Measurements from ENCODE around the gene CYP4A22. TPM values are rescaled to one million over a fixed set of nuclear protein-coding genes. Genes with fewer than 3 reads are reported as not detected.
A peak's percentile ranks its signal among the peaks of the same experiment; 100 is the strongest.
"Not testable (repeated sequence)": the region's sequence is repeated elsewhere in the genome, so short reads cannot be mapped to it uniquely, and the experiment has no call there.

The CYP4A22 gene
- polyA plus RNA-seq, 1 experiment, result not detected

- DNase-seq (ENCODE audit: low read depth, low spot score), result peak; percentile 32
- POLR2A ChIA-PET, result no interaction called here
- CTCF ChIA-PET, result interaction anchor here (0.5 to 6.1 kb wide), 46 partner anchors 9 to 684 kb away, joined by 3 to 127 read pairs (median 4); partner anchors contain the start of genes CMPK1, FOXD2 and STIL
- Histone ChIP-seq H3K4me3 (ENCODE audit: low read depth, low read length) (no peak overlapping the region), H3K27me3 (ENCODE audit: control insufficient read depth, insufficient read depth, low read length) (peaks cover 7% of the 10 kb centered on the region), H3K27ac (ENCODE audit: low read depth, low read length) (no peak overlapping the region), H3K9me3 (ENCODE audit: control insufficient read depth, insufficient read depth, low read length) (no peaks in the 10 kb centered on the region)
- peak; percentile 96 for TF ChIP-seq CTCF (IDR thresholded peaks at IDR 0.05; ENCODE audit: low read depth, low read length)
Observed at GRCh38 chr1:47192458-47193384, 55.5 kb downstream of the CYP4A22 start.

- H3K27ac ChIP-seq (ENCODE audit: low read depth, low read length); H3K9me3 ChIP-seq (ENCODE audit: control insufficient read depth, insufficient read depth, low read length); POLR2A ChIA-PET; H3K4me3 ChIP-seq (ENCODE audit: low read depth, low read length); DNase-seq (ENCODE audit: low read depth, low spot score): not testable (repeated sequence)
- H3K27me3 ChIP-seq (ENCODE audit: control insufficient read depth, insufficient read depth, low read length), result peaks cover 11% of the 10 kb centered on the region
- CTCF ChIA-PET, result interaction anchor here (0.6 to 6.1 kb wide), 39 partner anchors 9 to 533 kb away, joined by 3 to 127 read pairs (median 5); partner anchors contain the start of genes CMPK1 and FOXD2
Observed at GRCh38 chr1:47193496-47193895, 56.3 kb downstream of the CYP4A22 start.

DNA sequence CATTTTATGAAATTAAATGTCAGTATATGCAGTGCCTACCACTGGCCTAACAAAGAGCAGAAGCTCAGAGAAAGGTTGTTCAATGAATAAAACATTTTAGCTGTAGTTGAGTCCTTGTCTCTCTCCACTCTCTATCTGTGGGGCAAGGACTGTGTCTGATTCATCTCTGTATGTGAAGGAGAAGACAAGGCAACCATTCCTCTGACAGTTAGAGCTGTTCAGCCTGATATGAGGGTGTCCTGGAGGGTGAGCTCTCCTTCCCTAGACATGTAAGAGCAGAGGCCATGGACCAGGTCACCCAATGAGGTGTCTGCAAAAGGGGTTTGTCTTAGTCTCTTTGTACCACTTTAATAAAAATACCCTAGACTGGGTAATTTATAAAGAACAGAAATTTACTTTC is 57.1 kb downstream of the CYP4A22 start:
- POLR2A ChIA-PET, result no interaction called here
- Histone ChIP-seq H3K9me3 (ENCODE audit: control insufficient read depth, insufficient read depth, low read length) (no peaks in the 10 kb centered on the region), H3K4me3 (ENCODE audit: low read depth, low read length) (no peak overlapping the region), H3K27ac (ENCODE audit: low read depth, low read length) (no peak overlapping the region), H3K27me3 (ENCODE audit: control insufficient read depth, insufficient read depth, low read length) (peaks cover 17% of the 10 kb centered on the region)
- TF ChIP-seq CTCF (IDR thresholded peaks at IDR 0.05; ENCODE audit: low read depth, low read length), result no peak
- CTCF ChIA-PET, result interaction anchor here (0.7 to 6.1 kb wide), 11 partner anchors 9 to 532 kb away, joined by 3 to 127 read pairs (median 7); partner anchors contain the start of gene FOXD2
- no peak for DNase-seq (ENCODE audit: low read depth, low spot score)

GRCh38 chr1:47195981-47196380 is 58.7 kb downstream of the CYP4A22 start:
- H3K4me3 ChIP-seq (ENCODE audit: low read depth, low read length); H3K9me3 ChIP-seq (ENCODE audit: control insufficient read depth, insufficient read depth, low read length); H3K27ac ChIP-seq (ENCODE audit: low read depth, low read length); DNase-seq (ENCODE audit: low read depth, low spot score); POLR2A ChIA-PET: not testable (repeated sequence)
- H3K27me3 ChIP-seq (ENCODE audit: control insufficient read depth, insufficient read depth, low read length), result peaks cover 20% of the 10 kb centered on the region
- CTCF ChIA-PET, result interaction anchor here (1.4 to 6.1 kb wide), 2 partner anchors 19 to 1302 kb away, joined by 3 to 127 read pairs; no protein-coding TSS in a partner anchor

DNA sequence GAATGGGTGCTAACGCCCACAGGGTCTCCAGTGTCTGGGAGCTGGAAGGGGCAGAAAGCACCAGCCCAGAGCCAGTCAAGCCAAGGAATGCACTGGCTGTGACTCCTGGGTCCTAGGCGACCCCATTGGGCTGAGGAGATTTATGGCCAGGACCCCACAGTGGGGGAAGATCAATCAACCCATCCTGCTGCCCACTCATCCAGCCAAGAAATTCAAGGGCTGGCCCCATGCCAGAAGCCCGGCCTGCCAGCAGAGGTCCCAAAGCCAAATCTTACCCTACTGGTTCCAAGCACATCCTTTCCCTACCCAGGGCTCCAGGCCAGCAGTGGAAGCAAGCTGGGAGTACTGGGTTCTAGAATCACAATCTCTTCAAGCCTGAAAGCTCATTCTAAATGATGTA is 59.4 kb downstream of the CYP4A22 start:
- no peak for DNase-seq (ENCODE audit: low read depth, low spot score)
- POLR2A ChIA-PET, result no interaction called here
- no peak for TF ChIP-seq CTCF (IDR thresholded peaks at IDR 0.05; ENCODE audit: low read depth, low read length)
- H3K27ac ChIP-seq (ENCODE audit: low read depth, low read length), result no peak overlapping the region
- CTCF ChIA-PET, result interaction anchor here (1.4 to 6.1 kb wide), 2 partner anchors 19 to 1301 kb away, joined by 3 to 127 read pairs; no protein-coding TSS in a partner anchor
- no peak overlapping the region for H3K4me3 ChIP-seq (ENCODE audit: low read depth, low read length)
- peaks cover 23% of the 10 kb centered on the region for H3K27me3 ChIP-seq (ENCODE audit: control insufficient read depth, insufficient read depth, low read length)
- H3K9me3 ChIP-seq (ENCODE audit: control insufficient read depth, insufficient read depth, low read length), result no peaks in the 10 kb centered on the region

GRCh38 chr1:47198214-47198613 is 61.0 kb downstream of the CYP4A22 start:
- no peak for DNase-seq (ENCODE audit: low read depth, low spot score)
- ChIA-PET CTCF (no interaction called here), POLR2A (no interaction called here)

More at GRCh38 chr1:47198214-47198613, 61.0 kb downstream of the CYP4A22 start:
- Histone ChIP-seq H3K4me3 (ENCODE audit: low read depth, low read length) (no peak overlapping the region), H3K27ac (ENCODE audit: low read depth, low read length) (no peak overlapping the region), H3K27me3 (ENCODE audit: control insufficient read depth, insufficient read depth, low read length) (peaks cover 21% of the 10 kb centered on the region), H3K9me3 (ENCODE audit: control insufficient read depth, insufficient read depth, low read length) (no peaks in the 10 kb centered on the region)
- no peak for TF ChIP-seq CTCF (IDR thresholded peaks at IDR 0.05; ENCODE audit: low read depth, low read length)

All from AG04450 (cell line).